HepG2 (cell line): ENCODE data around the gene ST3GAL2. TPM values are rescaled to one million over a fixed set of nuclear protein-coding genes. Genes with fewer than 3 reads are reported as not detected.

Experiments
- DMAP1 ChIP-seq: IDR thresholded peaks from 2 replicates; pipeline ENCODE4 v1.6.1; 2016
- FOXM1 ChIP-seq: sonication (generic); formaldehyde crosslinking; IDR thresholded peaks from 2 replicates; pipeline ENCODE4 v1.5.0; 2020; ENCODE audit warnings: missing genetic modification reagents
- GATAD1 ChIP-seq: IDR thresholded peaks from 2 replicates; pipeline ENCODE4 v1.6.1; 2016; ENCODE audit warnings: missing genetic modification reagents, missing compliant biosample characterization
- GTF2F1 ChIP-seq: fragments of 150-350 bp; IDR thresholded peaks from 2 replicates; pipeline ENCODE4 v1.6.1; 2014; ENCODE audit warnings: low read length
- GZF1 ChIP-seq: sonication (generic); formaldehyde crosslinking; IDR thresholded peaks from 2 replicates; pipeline ENCODE4 v1.5.1; 2020; ENCODE audit warnings: mild to moderate bottlenecking, missing genetic modification reagents
- KAT8 ChIP-seq: IDR thresholded peaks from 2 replicates; pipeline ENCODE4 v1.6.1; 2016; ENCODE audit warnings: missing genetic modification reagents, missing compliant biosample characterization
- MBNL3 ChIP-seq: fragments of 250-450 bp; sonication (Bioruptor Pico); conservative IDR thresholded peaks from 2 replicates; pipeline ENCODE4 v1.8.0; 2022; ENCODE audit warnings: mild to moderate bottlenecking, inconsistent platforms
- PRMT3 ChIP-seq: sonication (generic); formaldehyde crosslinking; IDR thresholded peaks from 2 replicates; pipeline ENCODE4 v1.8.1; 2022; ENCODE audit warnings: low read depth, mild to moderate bottlenecking, moderate library complexity, missing genetic modification reagents, borderline replicate concordance
- RFX5 ChIP-seq: IDR thresholded peaks from 2 replicates; pipeline ENCODE4 v1.6.1; 2011; ENCODE audit warnings: low read depth, low read length, improper control_type of control experiment
- SPEN ChIP-seq: sonication (generic); formaldehyde crosslinking; IDR thresholded peaks from 2 replicates; pipeline ENCODE4 v1.5.1; 2020; ENCODE audit warnings: low read depth, mild to moderate bottlenecking, missing genetic modification reagents
- STAT5B ChIP-seq: sonication (generic); formaldehyde crosslinking; IDR thresholded peaks from 2 replicates; pipeline ENCODE4 v1.4.0; 2020; ENCODE audit warnings: missing genetic modification reagents
- XRCC5 ChIP-seq: fragments of 200-400 bp; formaldehyde crosslinking; optimal IDR thresholded peaks from 2 replicates; pipeline ENCODE3; 2017; ENCODE audit warnings: mild to moderate bottlenecking, low read length
- YEATS2 ChIP-seq: sonication (generic); formaldehyde crosslinking; IDR thresholded peaks from 2 replicates; pipeline ENCODE4 v1.4.0; 2020; ENCODE audit warnings: missing genetic modification reagents, borderline replicate concordance
- YEATS4 ChIP-seq: sonication (generic); formaldehyde crosslinking; IDR thresholded peaks from 2 replicates; pipeline ENCODE4 v1.4.0; 2020; ENCODE audit warnings: missing genetic modification reagents, borderline replicate concordance
- ZBTB10 ChIP-seq: sonication (generic); formaldehyde crosslinking; IDR thresholded peaks from 2 replicates; pipeline ENCODE4 v1.4.0; 2020; ENCODE audit warnings: missing genetic modification reagents, borderline replicate concordance
- ZBTB46 ChIP-seq: sonication (generic); formaldehyde crosslinking; IDR thresholded peaks from 2 replicates; pipeline ENCODE4 v1.4.0; 2020; ENCODE audit warnings: mild to moderate bottlenecking, missing genetic modification reagents, borderline replicate concordance
- ZHX2 ChIP-seq, 2 experiments: sonication (generic) in 1 of 2; formaldehyde crosslinking in 1 of 2; IDR thresholded peaks; 2 replicates each; pipeline versions ENCODE4 v1.6.1 to v1.9.0; 2014 to 2022; ENCODE audit warnings: antibody characterized with exemption in 1 of 2, borderline replicate concordance in 1 of 2, inconsistent platforms in 1 of 2, low read depth in 1 of 2, missing genetic modification reagents in 1 of 2
- ZNF207 ChIP-seq: fragments of 450-650 bp; IDR thresholded peaks from 2 replicates; pipeline ENCODE4 v1.6.1; 2016; ENCODE audit warnings: antibody characterized with exemption, borderline replicate concordance
- ZNF282 ChIP-seq: fragments of 450-650 bp; IDR thresholded peaks from 2 replicates; pipeline ENCODE4 v1.6.1; 2018; ENCODE audit not compliant: partially characterized antibody
- ZNF703 ChIP-seq: sonication (generic); formaldehyde crosslinking; IDR thresholded peaks from 2 replicates; pipeline ENCODE4 v1.5.1; 2020; ENCODE audit warnings: missing genetic modification reagents, mild to moderate bottlenecking, moderate library complexity, borderline replicate concordance
- polyA plus RNA-seq, 8 experiments: library from polyadenylated mRNA; depleted of rRNA in 3 of 8; stranded (reverse) in 7 of 8; unstranded in 1 of 8; fragments of >200 nt; fragmentation: Illumina TruSeq in 4 of 8; extraction: Trizol in 4 of 8; gene quantifications; 2 replicates each; pipeline versions ENCODE4 v1.2.1 to v1.2.3, GENCODE V29; 2011 to 2016; ENCODE audit warnings: low read depth in 4 of 8, missing spikeins in 1 of 8, mixed read lengths in 1 of 8; ENCODE audit not compliant: insufficient read depth in 1 of 8
- total RNA-seq, 5 experiments: library from RNA; depleted of rRNA; stranded (reverse); fragments of >200 nt; fragmentation: Illumina TruSeq; extraction: Trizol; gene quantifications; 2 replicates each; pipeline ENCODE4 v1.2.3, GENCODE V29; 2016; ENCODE audit warnings: low read depth in 1 of 5

The ST3GAL2 gene
- total and polyA plus RNA-seq, 2 of the 13 experiments (the other 11 are each of a cell fraction or from before 2014, with no cell fraction given), result 16.3 to 24.9 TPM

- peak; percentile 65 for TF ChIP-seq RFX5
- 0 out of 2 replicates have a peak, but pooled peaks have one; percentile 53 for TF ChIP-seq FOXM1 (CRISPR knock-in tag)
- TF ChIP-seq KAT8 (CRISPR knock-in tag), result peak; percentile 95
- peak; percentile 21 for TF ChIP-seq STAT5B
- peak; percentile 93; the same call in 1 of the 2 replicates for TF ChIP-seq YEATS2 (CRISPR knock-in tag)
- TF ChIP-seq PRMT3 (CRISPR knock-in tag), result peak; percentile 80; the same call in 1 of the 2 replicates
- no peak for TF ChIP-seq MBNL3 (CRISPR knock-in tag)
- TF ChIP-seq ZNF207, result no peak
- TF ChIP-seq XRCC5, result peak; percentile 51
- peak; percentile 20; the same call in 1 of the 2 replicates for TF ChIP-seq ZHX2 (IDR thresholded peaks at IDR 0.05; ENCODE audit: low read depth)
- TF ChIP-seq ZHX2 (CRISPR knock-in tag; IDR thresholded peaks at IDR 0.05; ENCODE audit: borderline replicate concordance), result peak; percentile 93
- TF ChIP-seq YEATS4 (CRISPR knock-in tag), result peak; percentile 94
- TF ChIP-seq ZNF703, result peak; percentile 90; the same call in 1 of the 2 replicates
- peak; percentile 77; the same call in 1 of the 2 replicates for TF ChIP-seq GTF2F1
- no peak for TF ChIP-seq ZNF282
- peak; percentile 87 for TF ChIP-seq ZBTB10 (CRISPR knock-in tag)
- TF ChIP-seq DMAP1 (CRISPR knock-in tag), result peak; percentile 96
- TF ChIP-seq ZBTB46 (CRISPR knock-in tag), result peak; percentile 81; the same call in 1 of the 2 replicates
- TF ChIP-seq SPEN (CRISPR knock-in tag), result peak; percentile 95
- peak; percentile 86 for TF ChIP-seq GATAD1 (CRISPR knock-in tag)
- no peak for TF ChIP-seq GZF1 (CRISPR knock-in tag)
These were observed 57.8 kb downstream of the ST3GAL2 start (continued) for GRCh38 chr16:70380919-70381603.
